ENCODE data around the gene HOXD9. TPM values are rescaled to one million over a fixed set of nuclear protein-coding genes. Genes with fewer than 3 reads are reported as not detected.

HOXD9 gene
- total RNA-seq, 1 experiment from 2014 or later, result not detected

- Histone ChIP-seq H2BK5ac (ENCODE audit: insufficient read length, low read length) (no peak overlapping the region), H3T11ph (ENCODE audit: low read length) (no peak overlapping the region), H4K20me1 (ENCODE audit: control insufficient read depth, insufficient read depth, insufficient read length) (no peaks in the 10 kb centered on the region), H2BK20ac (ENCODE audit: low read depth, low read length, poor library complexity, severe bottlenecking) (no peak overlapping the region), H3K23me2 (ENCODE audit: insufficient read length, low read depth, low read length, poor library complexity, severe bottlenecking) (peaks cover 8% of the 10 kb centered on the region), H3K27ac (ENCODE audit: insufficient read length, low read depth, low read length) (no peak overlapping the region), H3K14ac (ENCODE audit: insufficient read depth, low read length) (no peak overlapping the region), H3K56ac (ENCODE audit: insufficient read length, low read depth, low read length) (no peak overlapping the region), H2BK12ac (ENCODE audit: insufficient read length, low read depth, low read length) (no peak overlapping the region), H2AFZ (ENCODE audit: low read length) (no peak overlapping the region), H3K18ac (ENCODE audit: insufficient read length, low read depth, low read length) (no peak overlapping the region), H3K9ac (ENCODE audit: extremely low read depth, insufficient read length, low read length) (no peak overlapping the region), H3K4me1 (ENCODE audit: insufficient read depth, low read length) (no peaks in the 10 kb centered on the region; the same call in 1 of the 2 replicates), H3K79me2 (ENCODE audit: insufficient read depth, low read length) (no peaks in the 10 kb centered on the region), H2BK120ac (ENCODE audit: low read depth, low read length, poor library complexity, severe bottlenecking) (no peak overlapping the region), H2AK5ac (ENCODE audit: insufficient read length, low read length) (no peak overlapping the region), H2BK15ac (ENCODE audit: low read depth, low read length) (no peak overlapping the region), H3K23ac (ENCODE audit: insufficient read length, low read depth, low read length) (no peak overlapping the region), H3K4ac (ENCODE audit: low read depth, low read length) (no peak overlapping the region), H3K79me1 (ENCODE audit: insufficient read depth, low read depth, low read length, poor library complexity, severe bottlenecking) (no peaks in the 10 kb centered on the region), H4K8ac (replicated peaks; ENCODE audit: insufficient read length, low read depth, low read length) (no peak overlapping the region), H4K91ac (ENCODE audit: insufficient read length, low read depth, low read length) (no peak overlapping the region), H3K4me2 (ENCODE audit: insufficient read depth, insufficient read length, low read length) (no peak overlapping the region), H4K5ac (ENCODE audit: insufficient read length, low read depth, low read length) (no peak overlapping the region), H3K27me3 (ENCODE audit: insufficient read depth, low read length) (peaks cover 95% of the 10 kb centered on the region), H3K9me3 (ENCODE audit: control insufficient read depth, low read depth, low read length) (no peaks in the 10 kb centered on the region)
- no peak overlapping the region for H3K27ac Mint-ChIP-seq
- peaks cover 99% of the 10 kb centered on the region for H3K27me3 Mint-ChIP-seq (ENCODE audit: low read depth)
- TF ChIP-seq, protein P1, sequence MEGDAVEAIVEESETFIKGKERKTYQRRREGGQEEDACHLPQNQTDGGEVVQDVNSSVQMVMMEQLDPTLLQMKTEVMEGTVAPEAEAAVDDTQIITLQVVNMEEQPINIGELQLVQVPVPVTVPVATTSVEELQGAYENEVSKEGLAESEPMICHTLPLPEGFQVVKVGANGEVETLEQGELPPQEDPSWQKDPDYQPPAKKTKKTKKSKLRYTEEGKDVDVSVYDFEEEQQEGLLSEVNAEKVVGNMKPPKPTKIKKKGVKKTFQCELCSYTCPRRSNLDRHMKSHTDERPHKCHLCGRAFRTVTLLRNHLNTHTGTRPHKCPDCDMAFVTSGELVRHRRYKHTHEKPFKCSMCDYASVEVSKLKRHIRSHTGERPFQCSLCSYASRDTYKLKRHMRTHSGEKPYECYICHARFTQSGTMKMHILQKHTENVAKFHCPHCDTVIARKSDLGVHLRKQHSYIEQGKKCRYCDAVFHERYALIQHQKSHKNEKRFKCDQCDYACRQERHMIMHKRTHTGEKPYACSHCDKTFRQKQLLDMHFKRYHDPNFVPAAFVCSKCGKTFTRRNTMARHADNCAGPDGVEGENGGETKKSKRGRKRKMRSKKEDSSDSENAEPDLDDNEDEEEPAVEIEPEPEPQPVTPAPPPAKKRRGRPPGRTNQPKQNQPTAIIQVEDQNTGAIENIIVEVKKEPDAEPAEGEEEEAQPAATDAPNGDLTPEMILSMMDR (conservative IDR thresholded peaks at IDR 0.05), result no peak
- peaks cover 2 to 7% of the 10 kb centered on the region in 2 experiments; a peak in 3 of 4 replicates for H3K4me1 Mint-ChIP-seq
- DNase-seq, result no peak
- peak overlapping the region in 1 of 2 experiments; percentile 81; a peak in 1 of 5 replicates for H3K4me3 Mint-ChIP-seq
- H3K36me3 Mint-ChIP-seq (ENCODE audit: insufficient read depth in 1 of 3, low read depth in 3 of 3), result no peaks in the 10 kb centered on the region; a peak in 1 of 7 replicates
- H3K9me3 Mint-ChIP-seq, result peaks cover 4% of the 10 kb centered on the region in 2 experiments; a peak in 3 of 5 replicates
Measured at GRCh38 chr2:176135035-176135440, 12.5 kb downstream of the HOXD9 start.

Measured in H9 (cell line).